HEK293 (cell line): ENCODE results near the gene GRIK2.

ENCODE experiments used
- CTCF ChIA-PET: fragments of 350-600 bp; formaldehyde crosslinking; extraction: SDS; loops from one replicate; lab custom pipeline; 2021; ENCODE audit warnings: antibody characterized with exemption; lab: Yijun Ruan, JAX
- POLR2A ChIA-PET: fragments of 300-600 bp; formaldehyde crosslinking; extraction: SDS; loops from one replicate; lab custom pipeline; 2020; ENCODE audit warnings: antibody characterized with exemption, inconsistent platforms; lab: Yijun Ruan, JAX
- H3K27ac ChIP-seq: fragments of 200-500 bp; sonication (Bioruptor generic); 2 replicates; pipeline ENCODE4 v1.5.1; 2014; ENCODE audit warnings: low read depth, low read length, control low read depth, inconsistent platforms; ENCODE audit errors: extremely low read depth
- H3K36me3 ChIP-seq, 2 experiments: fragments of 200-500 bp in 1 of 2; sonication (Bioruptor generic) in 1 of 2; 1 replicate in 1 of 2; 2 replicates in 1 of 2; pipeline ENCODE4 v1.5.1; 2014 to 2017; ENCODE audit warnings: inconsistent platforms in 2 of 2, low read length in 2 of 2; ENCODE audit not compliant: control insufficient read depth in 2 of 2, insufficient read depth in 1 of 2
- H3K4me1 ChIP-seq: fragments of 200-500 bp; sonication (Bioruptor generic); 2 replicates; pipeline ENCODE4 v1.5.1; 2014; ENCODE audit warnings: mild to moderate bottlenecking, low read length, inconsistent platforms; ENCODE audit not compliant: control insufficient read depth, insufficient read depth
- H3K4me3 ChIP-seq: 2 replicates; pipeline ENCODE4 v1.5.1; 2011; ENCODE audit warnings: low read depth, mild to moderate bottlenecking, control low read depth, low read length, moderate library complexity
- H3K9me3 ChIP-seq: fragments of 200-500 bp; sonication (Bioruptor generic); 2 replicates; pipeline ENCODE4 v1.5.1; 2014; ENCODE audit warnings: low read depth, low read length, inconsistent platforms; ENCODE audit not compliant: control insufficient read depth, insufficient read depth
- AEBP2 ChIP-seq: fragments of 450-650 bp; formaldehyde crosslinking; IDR thresholded peaks from 2 replicates; pipeline ENCODE4 v1.5.1; 2016; ENCODE audit warnings: missing biosample characterization, missing genetic modification characterization, borderline replicate concordance
- GLIS1 ChIP-seq: fragments of 450-650 bp; formaldehyde crosslinking; IDR thresholded peaks from 2 replicates; pipeline ENCODE4 v1.5.1; 2016; ENCODE audit warnings: missing biosample characterization, missing genetic modification characterization
- KLF1 ChIP-seq: fragments of 450-650 bp; formaldehyde crosslinking; IDR thresholded peaks from 2 replicates; pipeline ENCODE4 v1.5.1; 2016; ENCODE audit warnings: missing biosample characterization, missing genetic modification characterization
- MEIS1 ChIP-seq: sonication (generic); formaldehyde crosslinking; IDR thresholded peaks from 2 replicates; pipeline ENCODE4 v1.8.1; 2022; ENCODE audit warnings: missing genetic modification reagents, mild to moderate bottlenecking, borderline replicate concordance
- ZBTB10 ChIP-seq: fragments of 450-650 bp; formaldehyde crosslinking; IDR thresholded peaks from 2 replicates; pipeline ENCODE4 v1.5.1; 2016; ENCODE audit warnings: missing biosample characterization, missing genetic modification characterization
- ZBTB21 ChIP-seq: fragments of 450-650 bp; formaldehyde crosslinking; IDR thresholded peaks from 2 replicates; pipeline ENCODE4 v1.5.1; 2017; ENCODE audit warnings: missing biosample characterization, missing genetic modification characterization
- ZBTB48 ChIP-seq: fragments of 450-650 bp; formaldehyde crosslinking; IDR thresholded peaks from 2 replicates; pipeline ENCODE4 v1.5.1; 2016; ENCODE audit warnings: missing biosample characterization, missing genetic modification characterization
- ZFP3 ChIP-seq: fragments of 450-650 bp; formaldehyde crosslinking; IDR thresholded peaks from 2 replicates; pipeline ENCODE4 v1.5.1; 2016; ENCODE audit warnings: low read depth, missing biosample characterization, missing genetic modification characterization
- ZFP69B ChIP-seq: fragments of 450-650 bp; formaldehyde crosslinking; IDR thresholded peaks from 2 replicates; pipeline ENCODE4 v1.5.1; 2016; ENCODE audit warnings: missing biosample characterization, missing genetic modification characterization
- ZNF114 ChIP-seq: fragments of 450-650 bp; formaldehyde crosslinking; IDR thresholded peaks from 2 replicates; pipeline ENCODE4 v1.5.0; 2017; ENCODE audit warnings: missing biosample characterization, missing genetic modification characterization
- ZNF146 ChIP-seq: fragments of 450-650 bp; formaldehyde crosslinking; IDR thresholded peaks from 2 replicates; pipeline ENCODE4 v1.5.1; 2016; ENCODE audit warnings: missing biosample characterization, missing genetic modification characterization
- ZNF16 ChIP-seq: fragments of 450-650 bp; formaldehyde crosslinking; IDR thresholded peaks from 2 replicates; pipeline ENCODE4 v1.5.1; 2016; ENCODE audit warnings: low read depth, missing biosample characterization, missing genetic modification characterization
- ZNF169 ChIP-seq: fragments of 450-650 bp; formaldehyde crosslinking; IDR thresholded peaks from 2 replicates; pipeline ENCODE4 v1.5.1; 2016; ENCODE audit warnings: missing biosample characterization, missing genetic modification characterization
- ZNF18 ChIP-seq: fragments of 450-650 bp; formaldehyde crosslinking; IDR thresholded peaks from 2 replicates; pipeline ENCODE4 v1.5.1; 2016; ENCODE audit warnings: missing biosample characterization, missing genetic modification characterization
- ZNF184 ChIP-seq: fragments of 450-650 bp; IDR thresholded peaks from 2 replicates; pipeline ENCODE4 v1.5.1; 2018; ENCODE audit warnings: missing biosample characterization, mild to moderate bottlenecking, missing genetic modification characterization
- ZNF211 ChIP-seq: fragments of 450-650 bp; formaldehyde crosslinking; IDR thresholded peaks from 2 replicates; pipeline ENCODE4 v1.5.1; 2016; ENCODE audit warnings: low read depth, missing biosample characterization, missing genetic modification characterization
- ZNF501 ChIP-seq: fragments of 450-650 bp; formaldehyde crosslinking; IDR thresholded peaks from 2 replicates; pipeline ENCODE4 v1.5.1; 2016; ENCODE audit warnings: missing biosample characterization, missing genetic modification characterization
- ZNF530 ChIP-seq: fragments of 450-650 bp; formaldehyde crosslinking; IDR thresholded peaks from 2 replicates; pipeline ENCODE4 v1.5.1; 2016; ENCODE audit warnings: low read depth, missing biosample characterization, missing genetic modification characterization
- ZNF560 ChIP-seq: fragments of 450-650 bp; formaldehyde crosslinking; IDR thresholded peaks from 2 replicates; pipeline ENCODE4 v1.5.1; 2017; ENCODE audit warnings: missing biosample characterization, missing genetic modification characterization, borderline replicate concordance
- ZNF585B ChIP-seq: fragments of 450-650 bp; formaldehyde crosslinking; IDR thresholded peaks from 2 replicates; pipeline ENCODE4 v1.5.1; 2016; ENCODE audit warnings: missing biosample characterization, missing genetic modification characterization
- ZNF600 ChIP-seq: fragments of 450-650 bp; formaldehyde crosslinking; IDR thresholded peaks from 2 replicates; pipeline ENCODE4 v1.5.1; 2016; ENCODE audit warnings: missing biosample characterization, missing genetic modification characterization
- ZNF610 ChIP-seq: fragments of 450-650 bp; formaldehyde crosslinking; IDR thresholded peaks from 2 replicates; pipeline ENCODE4 v1.5.1; 2016; ENCODE audit warnings: missing biosample characterization, missing genetic modification characterization, borderline replicate concordance
- ZNF621 ChIP-seq: fragments of 450-650 bp; formaldehyde crosslinking; IDR thresholded peaks from 2 replicates; pipeline ENCODE4 v1.5.1; 2017; ENCODE audit warnings: missing biosample characterization, missing genetic modification characterization
- ZNF654 ChIP-seq: fragments of 450-650 bp; formaldehyde crosslinking; IDR thresholded peaks from 2 replicates; pipeline ENCODE4 v1.5.1; 2016; ENCODE audit warnings: low read depth, missing biosample characterization, missing genetic modification characterization
- ZNF670 ChIP-seq: fragments of 450-650 bp; formaldehyde crosslinking; IDR thresholded peaks from 2 replicates; pipeline ENCODE4 v1.5.1; 2016; ENCODE audit warnings: missing biosample characterization, missing genetic modification characterization, low read depth
- ZNF791 ChIP-seq: fragments of 450-650 bp; formaldehyde crosslinking; IDR thresholded peaks from 2 replicates; pipeline ENCODE4 v1.5.1; 2016; ENCODE audit warnings: missing biosample characterization, missing genetic modification characterization
- TF ChIP-seq, protein P1 (sequence below): fragments of 450-650 bp; formaldehyde crosslinking; conservative IDR thresholded peaks from 2 replicates; pipeline ENCODE4 v1.5.1; 2016; ENCODE audit warnings: low read depth, missing biosample characterization, missing genetic modification characterization
- TF ChIP-seq, protein P2 (sequence below): fragments of 450-650 bp; formaldehyde crosslinking; IDR thresholded peaks from 2 replicates; pipeline ENCODE4 v1.5.1; 2016; ENCODE audit warnings: missing biosample characterization, missing genetic modification characterization

The GRIK2 gene

DNA sequence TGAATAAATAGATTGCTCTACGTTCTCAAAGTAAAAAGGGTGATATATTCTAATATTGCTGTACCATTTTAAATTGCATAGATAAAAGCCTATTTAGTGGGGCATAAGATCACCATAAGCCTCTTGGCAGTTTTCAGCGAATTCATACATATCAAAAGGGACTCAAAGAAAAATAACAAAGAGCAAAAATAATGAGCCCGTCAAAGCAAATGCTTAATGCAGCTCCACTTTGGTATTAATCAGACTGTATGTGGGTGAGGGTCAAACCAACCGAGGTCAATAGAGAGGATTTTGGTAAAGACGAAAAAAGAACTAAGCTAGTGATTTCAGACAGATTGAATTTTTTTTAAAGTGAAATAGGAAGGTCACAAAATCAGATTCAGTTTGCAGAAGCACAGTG, 598.8 kb downstream of the GRIK2 start (continued):
- TF ChIP-seq, protein P1, sequence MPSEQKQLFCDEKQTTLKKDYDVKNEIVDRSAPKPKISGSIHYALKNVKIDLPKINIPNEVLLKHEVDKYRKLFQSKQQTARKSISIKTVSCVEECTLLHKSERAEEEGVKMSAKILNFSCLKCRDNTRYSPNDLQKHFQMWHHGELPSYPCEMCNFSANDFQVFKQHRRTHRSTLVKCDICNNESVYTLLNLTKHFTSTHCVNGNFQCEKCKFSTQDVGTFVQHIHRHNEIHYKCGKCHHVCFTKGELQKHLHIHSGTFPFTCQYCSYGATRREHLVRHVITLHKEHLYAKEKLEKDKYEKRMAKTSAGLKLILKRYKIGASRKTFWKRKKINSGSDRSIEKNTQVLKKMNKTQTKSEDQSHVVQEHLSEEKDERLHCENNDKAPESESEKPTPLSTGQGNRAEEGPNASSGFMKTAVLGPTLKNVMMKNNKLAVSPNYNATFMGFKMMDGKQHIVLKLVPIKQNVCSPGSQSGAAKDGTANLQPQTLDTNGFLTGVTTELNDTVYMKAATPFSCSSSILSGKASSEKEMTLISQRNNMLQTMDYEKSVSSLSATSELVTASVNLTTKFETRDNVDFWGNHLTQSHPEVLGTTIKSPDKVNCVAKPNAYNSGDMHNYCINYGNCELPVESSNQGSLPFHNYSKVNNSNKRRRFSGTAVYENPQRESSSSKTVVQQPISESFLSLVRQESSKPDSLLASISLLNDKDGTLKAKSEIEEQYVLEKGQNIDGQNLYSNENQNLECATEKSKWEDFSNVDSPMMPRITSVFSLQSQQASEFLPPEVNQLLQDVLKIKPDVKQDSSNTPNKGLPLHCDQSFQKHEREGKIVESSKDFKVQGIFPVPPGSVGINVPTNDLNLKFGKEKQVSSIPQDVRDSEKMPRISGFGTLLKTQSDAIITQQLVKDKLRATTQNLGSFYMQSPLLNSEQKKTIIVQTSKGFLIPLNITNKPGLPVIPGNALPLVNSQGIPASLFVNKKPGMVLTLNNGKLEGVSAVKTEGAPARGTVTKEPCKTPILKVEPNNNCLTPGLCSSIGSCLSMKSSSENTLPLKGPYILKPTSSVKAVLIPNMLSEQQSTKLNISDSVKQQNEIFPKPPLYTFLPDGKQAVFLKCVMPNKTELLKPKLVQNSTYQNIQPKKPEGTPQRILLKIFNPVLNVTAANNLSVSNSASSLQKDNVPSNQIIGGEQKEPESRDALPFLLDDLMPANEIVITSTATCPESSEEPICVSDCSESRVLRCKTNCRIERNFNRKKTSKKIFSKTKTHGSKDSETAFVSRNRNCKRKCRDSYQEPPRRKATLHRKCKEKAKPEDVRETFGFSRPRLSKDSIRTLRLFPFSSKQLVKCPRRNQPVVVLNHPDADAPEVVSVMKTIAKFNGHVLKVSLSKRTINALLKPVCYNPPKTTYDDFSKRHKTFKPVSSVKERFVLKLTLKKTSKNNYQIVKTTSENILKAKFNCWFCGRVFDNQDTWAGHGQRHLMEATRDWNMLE (tag by site-specific recombination) = no peak
- TF ChIP-seq ZNF114 (tag by site-specific recombination) (no peak), ZNF791 (tag by site-specific recombination) (no peak), ZNF530 (tag by site-specific recombination) (no peak), ZFP3 (tag by site-specific recombination) (no peak), ZFP69B (tag by site-specific recombination) (no peak), ZNF670 (no peak), ZNF211 (tag by site-specific recombination) (no peak), ZNF621 (tag by site-specific recombination) (no peak), ZNF16 (tag by site-specific recombination) (no peak), ZNF654 (tag by site-specific recombination) (no peak), ZNF169 (tag by site-specific recombination) (no peak)
- TF ChIP-seq, protein P2, sequence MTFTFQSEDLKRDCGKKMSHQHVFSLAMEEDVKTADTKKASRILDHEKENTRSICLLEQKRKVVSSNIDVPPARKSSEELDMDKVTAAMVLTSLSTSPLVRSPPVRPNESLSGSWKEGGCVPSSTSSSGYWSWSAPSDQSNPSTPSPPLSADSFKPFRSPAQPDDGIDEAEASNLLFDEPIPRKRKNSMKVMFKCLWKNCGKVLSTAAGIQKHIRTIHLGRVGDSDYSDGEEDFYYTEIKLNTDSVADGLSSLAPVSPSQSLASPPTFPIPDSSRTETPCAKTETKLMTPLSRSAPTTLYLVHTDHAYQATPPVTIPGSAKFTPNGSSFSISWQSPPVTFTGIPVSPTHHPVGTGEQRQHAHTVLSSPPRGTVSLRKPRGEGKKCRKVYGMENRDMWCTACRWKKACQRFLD (tag by site-specific recombination) = no peak
- TF ChIP-seq, all 188 proteins: peak for 0

DNA sequence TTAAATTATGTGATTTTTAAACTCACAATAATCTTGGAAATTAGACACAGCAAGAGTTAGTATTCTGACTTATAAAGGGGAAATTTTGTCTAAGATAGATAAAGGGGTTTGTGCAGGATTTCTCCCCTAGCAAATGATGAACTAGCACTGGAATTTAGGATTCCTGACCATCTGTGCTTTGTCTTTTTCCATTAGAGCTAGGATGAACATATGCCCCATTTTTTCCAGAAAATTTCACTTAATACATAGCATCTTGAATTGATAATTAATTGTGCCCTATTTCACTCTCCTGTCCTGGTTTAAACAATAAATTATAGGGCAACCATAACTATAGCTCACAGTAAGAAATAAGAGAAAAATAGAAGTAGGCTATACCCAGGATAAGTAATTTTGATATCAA, 601.0 kb downstream of the GRIK2 start:
- no peaks in the 10 kb centered on the region for H3K36me3 ChIP-seq
- CTCF ChIA-PET = no interaction called here
- no peaks in the 10 kb centered on the region for H3K9me3 ChIP-seq
- no peak overlapping the region for H3K4me3 ChIP-seq
- no peak overlapping the region for H3K27ac ChIP-seq
- H3K4me1 ChIP-seq = no peaks in the 10 kb centered on the region
- POLR2A ChIA-PET = no interaction called here
- TF ChIP-seq GLIS1 (tag by site-specific recombination) (no peak), AEBP2 (no peak), ZBTB48 (tag by site-specific recombination) (no peak), ZBTB21 (no peak), ZNF184 (tag by site-specific recombination) (no peak), ZNF146 (no peak), MEIS1 (no peak), ZNF501 (tag by site-specific recombination) (no peak), ZNF610 (tag by site-specific recombination) (no peak), ZNF585B (tag by site-specific recombination) (no peak), ZNF560 (tag by site-specific recombination) (no peak), ZNF600 (no peak), ZBTB10 (tag by site-specific recombination) (no peak), KLF1 (no peak), ZNF18 (no peak)
